NCI-H69 (cell line): ENCODE measurements around the gene TBC1D2B.
"Not testable (repeated sequence)": the region's sequence is repeated elsewhere in the genome, so short reads cannot be mapped to it uniquely, and the experiment has no call there.

Experiments used
- DNase-seq: peaks from one replicate; lab custom pipeline; 2025; lab: John Stamatoyannopoulos, UW

TBC1D2B gene

GRCh38 chr15:77974416-77975331 is 102.8 kb downstream of the TBC1D2B start:
- DNase-seq: peak; percentile 7

- DNase-seq: peak; percentile 71
These were observed 103.5 kb downstream of the TBC1D2B start for GRCh38 chr15:77974098-77974414.

GRCh38 chr15:77973273-77974097 is 104.0 kb downstream of the TBC1D2B start:
- DNase-seq: not testable (repeated sequence)

- DNase-seq: not testable (repeated sequence)
These were observed 104.8 kb downstream of the TBC1D2B start for GRCh38 chr15:77972706-77973105.

GRCh38 chr15:77971875-77972274 is 105.6 kb downstream of the TBC1D2B start:
- DNase-seq: not testable (repeated sequence)

GRCh38 chr15:77970813-77971360 is 106.6 kb downstream of the TBC1D2B start:
- DNase-seq: not testable (repeated sequence)

- no peak for DNase-seq
These were observed 108.5 kb downstream of the TBC1D2B start for GRCh38 chr15:77969055-77969454.

GRCh38 chr15:77967798-77968197 is 109.7 kb downstream of the TBC1D2B start:
- no peak for DNase-seq

GRCh38 chr15:77967235-77967615 is 110.3 kb downstream of the TBC1D2B start:
- DNase-seq: not testable (repeated sequence)

GRCh38 chr15:77966540-77967234 is 110.8 kb downstream of the TBC1D2B start:
- DNase-seq: peak; percentile 49

- no peak for DNase-seq
These were observed 113.3 kb downstream of the TBC1D2B start for GRCh38 chr15:77964193-77964592.

GRCh38 chr15:77959432-77959879 is 118.1 kb downstream of the TBC1D2B start:
- DNase-seq: peak; percentile 75

GRCh38 chr15:77958716-77959431 is 118.6 kb downstream of the TBC1D2B start:
- not testable (repeated sequence) for DNase-seq

GRCh38 chr15:77958021-77958420 is 119.5 kb downstream of the TBC1D2B start:
- not testable (repeated sequence) for DNase-seq

GRCh38 chr15:77953926-77954325 is 123.6 kb downstream of the TBC1D2B start:
- not testable (repeated sequence) for DNase-seq

- peak; percentile 3 for DNase-seq
These were observed 124.5 kb downstream of the TBC1D2B start for GRCh38 chr15:77952928-77953446.

GRCh38 chr15:77951105-77951786 is 126.3 kb downstream of the TBC1D2B start:
- DNase-seq: not testable (repeated sequence)

- not testable (repeated sequence) for DNase-seq
These were observed 127.0 kb downstream of the TBC1D2B start for GRCh38 chr15:77950470-77950869.

GRCh38 chr15:77945566-77945965 is 131.9 kb downstream of the TBC1D2B start:
- DNase-seq: no peak
